ENCODE data around the gene SMPD2.
"Not testable (repeated sequence)": the region's sequence is repeated elsewhere in the genome, so short reads cannot be mapped to it uniquely, and the experiment has no call there.

SMPD2 gene

GRCh38 chr6:109457562-109457996 lies 17.1 kb downstream of the SMPD2 start:
- no peaks in the 10 kb centered on the region for H3K9me3 ChIP-seq (ENCODE audit: control insufficient read depth, low read length)
- H3K27ac ChIP-seq = no peak overlapping the region
- no peak overlapping the region for H3K4me3 ChIP-seq (ENCODE audit: low read depth, low read length)
- H3K9ac ChIP-seq = no peak overlapping the region
- H3K27me3 ChIP-seq (ENCODE audit: control insufficient read depth, insufficient read depth, low read length) = no peaks in the 10 kb centered on the region
- no peaks in the 10 kb centered on the region for H3K36me3 ChIP-seq (ENCODE audit: control insufficient read depth, insufficient read depth, low read length)
- peak overlapping the region; percentile 7 for H3K4me2 ChIP-seq (ENCODE audit: low read length)
- peaks cover 30% of the 10 kb centered on the region for H3K4me1 ChIP-seq
- no peak for TF ChIP-seq CTCF (IDR thresholded peaks at IDR 0.05)
- H3K79me2 ChIP-seq = no peaks in the 10 kb centered on the region
- no peak overlapping the region for H2AFZ ChIP-seq

GRCh38 chr6:109458774-109459531 lies 18.4 kb downstream of the SMPD2 start:
- Histone ChIP-seq H3K9me3 (ENCODE audit: control insufficient read depth, low read length) (no peaks in the 10 kb centered on the region), H3K9ac (no peak overlapping the region), H3K79me2 (no peaks in the 10 kb centered on the region), H3K27me3 (ENCODE audit: control insufficient read depth, insufficient read depth, low read length) (no peaks in the 10 kb centered on the region), H3K27ac (peak overlapping the region; percentile 22), H3K4me2 (ENCODE audit: low read length) (no peak overlapping the region), H3K4me3 (ENCODE audit: low read depth, low read length) (no peak overlapping the region), H3K4me1 (peaks cover 29% of the 10 kb centered on the region), H2AFZ (no peak overlapping the region), H3K36me3 (ENCODE audit: control insufficient read depth, insufficient read depth, low read length) (no peaks in the 10 kb centered on the region)
- no peak for TF ChIP-seq CTCF (IDR thresholded peaks at IDR 0.05)

GRCh38 chr6:109460161-109460829 lies 19.8 kb downstream of the SMPD2 start:
- peaks cover 24% of the 10 kb centered on the region for H3K4me1 ChIP-seq
- no peak for TF ChIP-seq CTCF (IDR thresholded peaks at IDR 0.05)
- H3K27me3 ChIP-seq (ENCODE audit: control insufficient read depth, insufficient read depth, low read length) = no peaks in the 10 kb centered on the region
- no peak overlapping the region for H3K9ac ChIP-seq
- H3K27ac ChIP-seq = peak overlapping the region; percentile 56
- H3K9me3 ChIP-seq (ENCODE audit: control insufficient read depth, low read length) = no peaks in the 10 kb centered on the region
- no peaks in the 10 kb centered on the region for H3K79me2 ChIP-seq
- peak overlapping the region; percentile 46 for H3K4me2 ChIP-seq (ENCODE audit: low read length)
- peak overlapping the region; percentile 25 for H2AFZ ChIP-seq
- H3K36me3 ChIP-seq (ENCODE audit: control insufficient read depth, insufficient read depth, low read length) = no peaks in the 10 kb centered on the region
- no peak overlapping the region for H3K4me3 ChIP-seq (ENCODE audit: low read depth, low read length)

GRCh38 chr6:109461205-109461604 lies 20.7 kb downstream of the SMPD2 start:
- H3K9me3 ChIP-seq (ENCODE audit: control insufficient read depth, low read length); H3K4me2 ChIP-seq (ENCODE audit: low read length); H3K79me2 ChIP-seq; H2AFZ ChIP-seq; H3K27me3 ChIP-seq (ENCODE audit: control insufficient read depth, insufficient read depth, low read length); H3K4me3 ChIP-seq (ENCODE audit: low read depth, low read length); H3K9ac ChIP-seq; H3K36me3 ChIP-seq (ENCODE audit: control insufficient read depth, insufficient read depth, low read length): not testable (repeated sequence)
- Histone ChIP-seq H3K27ac (peak overlapping the region; percentile 56), H3K4me1 (peaks cover 28% of the 10 kb centered on the region)

GRCh38 chr6:109461733-109462526 lies 21.4 kb downstream of the SMPD2 start:
- Histone ChIP-seq H3K4me3 (ENCODE audit: low read depth, low read length) (no peak overlapping the region), H3K27ac (no peak overlapping the region), H2AFZ (no peak overlapping the region), H3K9ac (no peak overlapping the region), H3K79me2 (no peaks in the 10 kb centered on the region), H3K27me3 (ENCODE audit: control insufficient read depth, insufficient read depth, low read length) (no peaks in the 10 kb centered on the region), H3K4me1 (peaks cover 21% of the 10 kb centered on the region), H3K9me3 (ENCODE audit: control insufficient read depth, low read length) (no peaks in the 10 kb centered on the region), H3K4me2 (ENCODE audit: low read length) (no peak overlapping the region), H3K36me3 (ENCODE audit: control insufficient read depth, insufficient read depth, low read length) (no peaks in the 10 kb centered on the region)
- TF ChIP-seq CTCF (IDR thresholded peaks at IDR 0.05) = no peak

Data from parathyroid adenoma (tissue), 2 donors.